Mucosa of gallbladder (tissue), 1 donor: Measurements from ENCODE around the gene HOMER3. TPM values are rescaled to one million over a fixed set of nuclear protein-coding genes. Genes with fewer than 3 reads are reported as not detected.
"Not testable (repeated sequence)": the region's sequence is repeated elsewhere in the genome, so short reads cannot be mapped to it uniquely, and the experiment has no call there.

Experiments
- DNase-seq: peaks from one replicate; pipeline ENCODE4 v3.0.0-alpha.2; 2020; ENCODE audit warnings: low spot score
- total RNA-seq: library from RNA; stranded (reverse); gene quantifications from one replicate; pipeline ENCODE4 v1.2.1, GENCODE V29; 2021
- donor health status: DM: no; HTN: no; CAD: no.

The HOMER3 gene
- total RNA-seq, 1 donor from 2014 or later = 24.5 TPM

DNA sequence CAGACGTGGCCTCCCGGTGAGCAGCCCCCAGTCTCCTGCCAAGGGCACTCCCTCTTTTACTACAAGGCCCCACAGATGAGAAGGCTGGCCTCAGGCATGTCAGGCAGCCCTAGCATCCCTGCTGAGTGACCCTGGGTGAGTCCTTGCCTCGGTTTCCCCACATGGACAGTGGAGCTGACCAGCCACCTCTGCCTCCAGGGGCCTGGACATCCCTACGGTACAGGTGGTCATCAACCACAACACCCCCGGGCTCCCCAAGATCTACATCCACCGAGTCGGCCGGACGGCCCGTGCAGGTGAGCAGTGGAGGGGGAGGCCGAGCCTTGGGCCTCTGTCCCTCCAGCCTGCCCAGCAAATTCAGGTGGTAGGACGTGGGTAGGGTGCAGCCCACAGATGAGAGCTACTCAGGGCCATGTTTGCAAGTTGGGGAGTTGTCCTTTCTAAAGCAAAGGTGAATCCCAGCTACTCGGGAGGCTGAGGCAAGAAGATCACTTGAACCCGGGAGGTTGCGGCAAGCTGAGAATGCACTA lies 16.3 kb downstream of the HOMER3 start:
- no peak for DNase-seq

DNA sequence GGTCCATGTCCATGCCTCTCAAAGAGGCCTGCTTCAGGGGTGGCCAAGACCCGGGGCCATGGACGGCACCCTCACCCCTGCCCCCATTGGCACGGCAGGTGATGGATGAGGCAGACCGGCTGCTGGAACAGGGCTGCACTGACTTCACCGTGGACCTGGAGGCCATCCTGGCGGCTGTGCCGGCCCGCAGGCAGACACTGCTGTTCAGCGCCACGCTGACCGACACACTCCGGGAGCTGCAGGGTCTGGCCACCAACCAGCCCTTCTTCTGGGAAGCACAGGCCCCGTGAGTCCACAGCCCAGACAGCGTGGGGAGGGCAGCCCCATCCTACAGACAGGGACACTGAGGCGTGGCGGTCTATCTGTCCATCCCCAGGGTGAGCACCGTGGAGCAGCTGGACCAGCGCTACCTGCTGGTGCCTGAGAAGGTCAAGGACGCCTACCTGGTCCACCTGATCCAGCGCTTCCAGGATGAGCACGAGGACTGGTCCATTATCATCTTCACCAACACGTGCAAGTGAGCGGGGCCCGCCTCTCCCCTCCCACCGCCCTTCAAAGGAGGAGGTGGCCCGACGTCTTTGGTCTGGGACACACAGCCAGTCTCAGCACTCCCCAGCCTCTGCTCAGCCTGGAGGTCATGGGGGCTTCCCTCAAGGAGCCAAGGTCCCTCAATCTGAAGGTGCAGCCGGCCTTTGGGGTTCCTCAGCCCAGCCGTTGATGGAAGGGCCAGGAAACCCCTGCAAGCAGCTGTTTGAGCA lies 18.6 kb downstream of the HOMER3 start:
- no peak for DNase-seq

- DNase-seq = no peak
These were observed 19.4 kb downstream of the HOMER3 start for GRCh38 chr19:18921593-18921992.

DNA sequence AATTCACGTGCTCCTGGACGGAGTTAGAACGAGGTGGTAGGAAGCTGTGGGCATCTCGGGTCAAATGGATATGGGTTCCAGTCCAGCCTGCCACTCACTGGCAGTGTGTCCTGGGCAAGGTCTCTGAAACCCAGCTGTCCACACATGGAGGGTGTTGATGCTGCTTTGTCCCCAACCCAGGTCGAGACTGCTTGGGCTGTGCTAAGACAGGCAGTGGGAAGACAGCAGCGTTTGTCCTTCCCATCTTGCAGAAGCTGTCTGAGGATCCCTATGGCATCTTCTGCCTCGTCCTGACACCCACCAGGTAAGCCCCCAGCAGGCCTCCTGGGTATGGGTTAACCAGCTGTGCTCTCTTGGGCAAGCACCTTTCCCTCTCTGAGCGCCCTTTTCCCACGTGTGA lies 20.6 kb downstream of the HOMER3 start:
- DNase-seq = no peak

DNA sequence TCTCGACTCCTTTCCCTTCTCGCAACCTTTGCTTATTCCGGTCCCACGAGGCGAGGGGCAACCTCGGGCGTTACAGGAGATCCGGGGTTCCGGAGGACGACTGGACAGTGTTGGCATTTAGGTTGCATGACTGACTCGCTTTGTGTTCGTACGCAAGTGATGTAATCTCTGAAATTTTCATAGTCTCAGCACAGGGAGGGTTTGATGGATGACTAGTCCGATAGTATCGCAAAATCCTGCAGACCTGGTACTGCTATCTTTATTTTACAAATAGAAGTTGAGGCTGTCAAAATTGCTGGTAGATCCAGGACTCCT lies 21.2 kb downstream of the HOMER3 start:
- no peak for DNase-seq

DNA sequence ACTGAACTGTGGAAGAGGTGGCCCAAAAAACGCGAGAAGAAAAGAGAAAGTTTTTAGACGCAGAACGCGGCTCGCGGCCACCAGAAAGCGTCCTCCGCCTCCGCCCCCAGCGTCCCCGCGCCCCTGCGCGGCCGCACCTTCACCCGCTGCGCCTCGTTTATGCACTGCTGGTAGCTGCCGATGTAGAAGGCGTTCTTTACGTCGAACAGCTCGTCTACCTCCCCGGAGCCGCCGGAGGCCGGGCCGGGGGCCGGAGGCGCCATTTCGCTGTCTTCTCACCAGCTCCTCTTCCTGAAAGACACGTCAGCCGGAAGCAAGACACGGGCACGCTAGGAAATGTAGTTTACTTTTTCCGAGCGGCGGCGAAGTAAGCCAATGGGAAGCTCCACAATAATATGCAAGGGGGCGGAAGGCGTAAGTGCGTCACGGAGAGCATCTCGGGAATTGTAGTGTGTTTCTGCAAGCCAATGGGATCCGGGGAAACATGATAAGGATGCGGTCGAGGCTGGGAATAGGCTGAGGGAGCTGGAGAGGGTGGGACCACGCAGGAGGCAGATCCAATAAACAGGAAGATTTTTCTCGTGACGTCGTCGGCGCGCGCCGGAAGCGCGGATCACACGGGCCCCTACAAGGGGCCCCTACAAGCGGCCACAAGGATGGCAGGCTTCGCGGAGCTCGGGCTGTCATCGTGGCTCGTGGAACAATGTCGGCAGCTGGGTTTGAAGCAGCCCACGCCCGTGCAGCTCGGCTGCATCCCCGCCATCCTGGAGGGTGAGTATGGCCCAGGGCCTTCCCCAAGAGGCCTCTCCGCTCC lies 21.7 kb downstream of the HOMER3 start, which contains the start of the genes COPE and DDX49:
Gene COPE (minus strand): TSS at position 302 of the 814 bp plus-strand sequence. CDS start 39 bp downstream, at position 263.
Gene DDX49 (plus strand): TSS at position 630 of the 814 bp plus-strand sequence. CDS start 27 bp downstream, at position 657.
- DNase-seq = peak; percentile 99

- not testable (repeated sequence) for DNase-seq
These were observed 23.4 kb downstream of the HOMER3 start for GRCh38 chr19:18917593-18917992.

DNA sequence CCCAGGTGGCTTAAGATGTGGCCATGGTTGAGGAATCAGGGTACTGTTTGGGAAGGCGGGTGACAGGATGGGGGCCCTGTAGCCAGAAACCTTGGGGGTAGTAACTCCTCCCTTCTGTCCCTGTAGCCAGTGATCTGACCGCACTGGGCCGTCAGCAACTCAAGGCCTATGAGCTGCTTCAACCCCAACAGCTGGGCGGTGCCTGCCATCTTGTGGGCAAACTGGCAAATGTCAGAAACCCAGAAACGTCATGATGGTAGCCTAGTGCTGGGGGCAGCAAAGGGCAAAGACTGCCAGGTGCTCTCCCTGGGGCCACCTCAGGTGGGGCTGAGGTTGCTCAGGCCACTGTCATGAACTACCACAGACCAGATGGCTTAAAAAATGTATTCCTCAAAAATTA lies 25.4 kb downstream of the HOMER3 start:
- peak; percentile 27 for DNase-seq

- no peak for DNase-seq
These were observed 27.6 kb downstream of the HOMER3 start for GRCh38 chr19:18913466-18913865.

DNA sequence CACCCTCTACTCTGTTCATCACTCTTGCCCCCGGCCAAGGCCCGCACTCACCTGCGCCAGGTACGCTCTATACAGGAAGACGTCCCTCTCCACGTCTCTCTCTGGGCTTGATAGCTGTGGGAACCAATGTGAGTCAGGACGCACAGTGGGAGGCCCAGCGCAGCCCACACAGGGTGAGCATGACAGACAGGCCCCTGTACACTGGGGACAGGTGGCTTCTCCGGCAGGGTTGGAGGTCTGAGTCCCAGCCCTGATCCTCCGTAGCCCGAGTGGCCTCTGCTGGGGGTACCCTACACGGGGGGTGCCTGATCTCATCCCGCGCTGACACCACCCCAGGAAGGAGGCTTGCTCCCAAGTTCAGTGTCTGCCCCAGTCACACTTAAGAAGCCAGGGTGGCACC lies 28.1 kb downstream of the HOMER3 start:
- no peak for DNase-seq

DNA sequence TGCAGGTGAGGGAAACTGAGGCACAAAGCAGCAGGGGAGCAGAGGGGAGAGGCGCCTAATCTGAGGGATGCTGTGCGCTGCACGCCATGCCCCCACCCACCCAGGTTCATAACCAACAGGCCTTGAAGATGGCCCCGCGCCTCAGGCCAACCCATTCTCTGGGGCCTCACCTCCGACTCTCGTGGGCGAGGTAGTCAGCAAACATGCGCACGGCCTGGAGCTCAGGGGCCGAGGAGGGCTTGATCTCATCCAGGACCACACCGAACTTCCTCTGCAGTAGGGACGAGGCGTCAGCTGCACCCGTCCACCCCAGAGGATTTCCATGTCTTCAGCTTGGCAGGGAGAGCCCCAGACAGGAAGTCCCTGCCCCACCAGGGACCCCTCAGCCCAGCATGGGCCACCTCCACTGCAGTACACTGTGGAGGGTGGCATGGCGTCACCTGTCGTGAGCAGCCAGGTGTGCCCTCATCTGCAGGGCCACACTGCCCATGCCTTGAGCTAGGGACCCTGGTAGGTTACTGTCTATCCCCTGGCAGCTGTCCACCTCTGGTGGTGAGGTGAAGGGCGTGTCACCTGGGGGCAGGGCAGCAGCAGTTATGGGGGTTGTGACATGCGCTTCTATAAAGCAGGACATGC lies 30.1 kb downstream of the HOMER3 start:
- DNase-seq = no peak

DNA sequence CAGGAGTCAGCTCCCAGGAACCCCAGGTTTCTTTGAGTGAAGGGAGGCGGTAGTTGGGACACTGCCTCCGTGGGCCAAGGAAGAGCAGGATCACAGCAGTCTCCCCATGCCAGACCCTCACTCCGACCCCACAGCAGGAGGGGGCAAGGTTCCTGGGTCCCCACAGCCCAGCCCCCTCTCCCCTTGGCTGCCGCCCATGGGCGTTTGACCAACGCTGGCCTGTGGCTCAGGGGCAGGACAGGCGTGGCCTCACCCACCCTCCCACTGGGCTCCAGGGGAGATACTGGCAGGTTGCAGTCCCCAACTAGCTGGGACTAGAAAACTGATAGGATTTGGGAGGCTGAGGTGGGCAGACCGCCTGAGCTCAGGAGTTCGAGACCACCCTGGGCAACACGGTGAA lies 31.0 kb downstream of the HOMER3 start:
- DNase-seq = no peak

- DNase-seq = no peak
These were observed 31.9 kb downstream of the HOMER3 start for GRCh38 chr19:18908917-18909619.

GRCh38 chr19:18906605-18907519 lies 34.2 kb downstream of the HOMER3 start:
- DNase-seq = no peak

- DNase-seq = no peak
These were observed 35.3 kb downstream of the HOMER3 start for GRCh38 chr19:18905513-18906236.

- no peak for DNase-seq
These were observed 36.0 kb downstream of the HOMER3 start for GRCh38 chr19:18905058-18905456.

GRCh38 chr19:18904334-18905057 lies 36.5 kb downstream of the HOMER3 start:
- DNase-seq = no peak

DNA sequence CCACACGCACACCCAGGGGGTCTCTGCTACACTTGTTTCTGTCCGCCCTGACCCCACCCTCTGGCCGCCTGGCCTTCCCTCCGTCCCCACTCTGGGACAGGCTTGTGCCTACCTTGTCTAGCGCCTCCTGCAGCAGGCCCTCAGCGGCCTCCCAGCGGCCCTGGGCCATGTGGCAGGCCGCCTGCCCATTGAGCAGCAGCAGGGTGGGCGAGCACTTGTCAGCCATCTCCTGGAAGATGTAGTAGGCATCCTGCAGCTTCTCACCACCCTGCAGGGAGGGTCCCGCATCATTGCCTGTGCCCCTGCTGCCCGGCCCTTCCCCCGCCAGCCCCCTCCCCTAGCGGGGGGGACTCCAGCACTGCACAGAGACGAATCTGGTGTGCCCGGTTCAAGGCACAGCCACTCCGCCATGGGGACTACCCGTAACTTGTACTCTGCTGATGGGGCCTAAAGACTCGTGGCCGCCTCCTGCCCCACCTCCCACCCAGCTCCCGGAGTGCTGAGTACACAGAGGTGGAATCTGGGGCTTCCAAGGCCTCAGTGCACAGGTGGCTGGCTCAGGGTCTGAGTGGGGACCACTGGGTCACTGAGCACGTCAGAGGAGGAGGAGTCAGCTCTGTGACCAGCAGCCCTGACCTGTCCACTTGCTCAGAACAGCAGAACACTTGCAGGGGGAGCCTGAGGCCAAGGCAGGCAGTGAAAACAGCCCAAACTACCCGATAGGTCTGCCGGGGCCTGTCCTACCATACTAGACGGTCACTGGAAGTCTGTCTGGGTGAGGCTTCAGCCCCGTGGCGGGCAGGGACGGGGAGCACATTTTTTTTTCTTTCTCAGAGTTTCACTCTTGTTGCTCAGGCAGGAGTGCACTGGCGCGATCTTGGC lies 37.6 kb downstream of the HOMER3 start:
- DNase-seq = no peak
